HCT116 (cell line): ENCODE data around the gene ARRDC1. TPM values are rescaled to one million over a fixed set of nuclear protein-coding genes. Genes with fewer than 3 reads are reported as not detected.

Source experiments
- ATAC-seq: fragments of 200-7000 bp; cut with Tn5 transposase; 2 replicates; pipeline ENCODE4 v1.9.1; 2020; ENCODE audit warnings: mild to moderate bottlenecking, moderate library complexity
- BruUV-seq: library from RNA; stranded (reverse); fragments of 400-500 nt; replicated peaks from 2 replicates; lab custom pipeline; 2021; lab: Mats Ljungman, UMichigan
- CTCF ChIA-PET: fragments of 300-600 bp; sonication (Branson Sonifier 250); formaldehyde crosslinking; loops from one replicate; lab custom pipeline; 2021; ENCODE audit warnings: antibody characterized with exemption; lab: Charles Lee
- POLR2A ChIA-PET: fragments of 300-600, 350-600 bp; sonication (Branson Sonifier 250); formaldehyde crosslinking; loops from one replicate; lab custom pipeline; 2021; ENCODE audit warnings: antibody characterized with exemption; lab: Charles Lee
- RAD21 ChIA-PET, 2 experiments: fragments of 300-600 bp; sonication (Branson Sonifier 250); formaldehyde crosslinking; loops; one replicate each; lab custom pipeline; 2023; ENCODE audit warnings: low total read pairs in 2 of 2; ENCODE audit not compliant: uncharacterized antibody in 2 of 2, unreplicated experiment in 2 of 2, low non-redundant PET in 1 of 2; lab: Charles Lee
- DNase-seq: peaks from one replicate; pipeline ENCODE4 v3.0.0-alpha.2; 2010; ENCODE audit warnings: low read depth, low spot score
- H2AFZ ChIP-seq: fragments of 200-600 bp; shearing (Covaris generic), sonication (generic); 2 replicates; pipeline ENCODE4 v1.6.1; 2017; ENCODE audit warnings: low read depth, mixed run types, mixed read lengths, antibody characterized with exemption, low read length; ENCODE audit not compliant: poor library complexity, severe bottlenecking
- H3K27ac ChIP-seq: 2 replicates; pipeline ENCODE4 v1.5.1; 2012; ENCODE audit warnings: low read depth, low read length
- H3K27me3 ChIP-seq: fragments of 200-600 bp; sonication (generic); 2 replicates; pipeline ENCODE4 v1.6.1; 2016; ENCODE audit warnings: mixed run types, low read length, mixed read lengths; ENCODE audit not compliant: insufficient read depth
- H3K36me3 ChIP-seq, 2 experiments: fragments of 200-500 bp in 1 of 2; fragments of 200-600 bp in 1 of 2; sonication (Bioruptor generic) in 1 of 2; sonication (generic) in 1 of 2; 2 replicates each; pipeline versions ENCODE4 v1.5.1 to v1.6.1; 2014 to 2016; ENCODE audit warnings: low read length in 2 of 2, inconsistent platforms in 1 of 2, mixed read lengths in 1 of 2, mixed run types in 1 of 2; ENCODE audit not compliant: insufficient read depth in 2 of 2, control insufficient read depth in 1 of 2
- H3K4me1 ChIP-seq, 2 experiments: fragments of 200-600 bp in 1 of 2; sonication (generic) in 1 of 2; 2 replicates each; pipeline versions ENCODE4 v1.5.1 to v1.6.1; 2012 to 2017; ENCODE audit warnings: low read length in 2 of 2, inconsistent platforms in 1 of 2, mild to moderate bottlenecking in 1 of 2, mixed read lengths in 1 of 2, mixed run types in 1 of 2, moderate library complexity in 1 of 2; ENCODE audit not compliant: insufficient read depth in 2 of 2, control insufficient read depth in 1 of 2
- H3K4me2 ChIP-seq: fragments of 200-600 bp; sonication (generic); 2 replicates; pipeline ENCODE4 v1.6.1; 2017; ENCODE audit warnings: mixed run types, low read length, mixed read lengths
- H3K4me3 ChIP-seq, 2 experiments: fragments of 200-600 bp in 1 of 2; sonication (generic) in 1 of 2; replicated peaks in 1 of 2; 2 replicates each; pipeline ENCODE4 v1.5.1; 2011 to 2016; ENCODE audit warnings: low read length in 2 of 2, control low read depth in 1 of 2, low read depth in 1 of 2, mild to moderate bottlenecking in 1 of 2, mixed read lengths in 1 of 2, mixed run types in 1 of 2
- H3K79me2 ChIP-seq: fragments of 200-600 bp; sonication (generic); 2 replicates; pipeline ENCODE4 v1.6.1; 2017; ENCODE audit warnings: mild to moderate bottlenecking, mixed run types, low read length, moderate library complexity, mixed read lengths; ENCODE audit not compliant: insufficient read depth
- H3K9ac ChIP-seq: fragments of 200-600 bp; sonication (generic); 2 replicates; pipeline ENCODE4 v1.6.1; 2016; ENCODE audit warnings: low read length, mixed read lengths
- H3K9me2 ChIP-seq: fragments of 200-600 bp; sonication (generic), shearing (Covaris generic); 2 replicates; pipeline ENCODE4 v1.6.1; 2017; ENCODE audit warnings: mixed run types, mild to moderate bottlenecking, moderate library complexity; ENCODE audit not compliant: insufficient read depth
- H3K9me3 ChIP-seq, 2 experiments: fragments of 200-500 bp in 1 of 2; fragments of 200-600 bp in 1 of 2; sonication (Bioruptor generic) in 1 of 2; sonication (generic) in 1 of 2; 2 replicates each; pipeline ENCODE4 v1.6.1; 2014 to 2017; ENCODE audit warnings: low read length in 2 of 2, mixed read lengths in 2 of 2, inconsistent platforms in 1 of 2, low read depth in 1 of 2, mild to moderate bottlenecking in 1 of 2, mixed run types in 1 of 2, moderate library complexity in 1 of 2; ENCODE audit not compliant: control insufficient read depth in 1 of 2, insufficient read depth in 1 of 2
- H4K20me1 ChIP-seq: fragments of 200-600 bp; sonication (generic), shearing (Covaris generic); 2 replicates; pipeline ENCODE4 v1.6.1; 2017; ENCODE audit warnings: mixed run types, mild to moderate bottlenecking, moderate library complexity; ENCODE audit not compliant: insufficient read depth
- CEBPB ChIP-seq: IDR thresholded peaks from 2 replicates; pipeline ENCODE4 v1.6.1; 2012; ENCODE audit warnings: low read depth
- ELF1 ChIP-seq: IDR thresholded peaks from 2 replicates; pipeline ENCODE4 v1.6.1; 2012; ENCODE audit warnings: low read depth, borderline replicate concordance
- EZH2 ChIP-seq: fragments of 200-600 bp; sonication (generic); IDR thresholded peaks from 2 replicates; pipeline ENCODE4 v1.6.1; 2017; ENCODE audit warnings: antibody characterized with exemption, mixed run types
- JUND ChIP-seq: IDR thresholded peaks from 2 replicates; pipeline ENCODE4 v1.6.1; 2012
- RAD21 ChIP-seq: IDR thresholded peaks from 2 replicates; pipeline ENCODE4 v1.6.1; 2012; ENCODE audit warnings: low read depth, mild to moderate bottlenecking
- REST ChIP-seq: IDR thresholded peaks from 2 replicates; pipeline ENCODE4 v1.6.1; 2012; ENCODE audit warnings: low read depth
- TCF7L2 ChIP-seq: IDR thresholded peaks from 2 replicates; pipeline ENCODE4 v1.7.0; 2011; ENCODE audit warnings: borderline replicate concordance, inconsistent platforms; ENCODE audit not compliant: insufficient read depth, insufficient read length; ENCODE audit errors: extremely low read depth
- YY1 ChIP-seq: IDR thresholded peaks from 2 replicates; pipeline ENCODE4 v1.6.1; 2011; ENCODE audit warnings: low read length, low read depth, moderate library complexity, mild to moderate bottlenecking; ENCODE audit not compliant: insufficient replicate concordance; ENCODE audit errors: extremely low read depth
- intact Hi-C: fragments of 100-400 bp; cut with micrococcal nuclease; formaldehyde crosslinking; loops from 2 replicates; pipeline ENCODE4 v1.10.0; 2022
- total RNA-seq: library from RNA; stranded (reverse); gene quantifications from one replicate; pipeline ENCODE4 v1.2.1, GENCODE V29; 2021; ENCODE audit not compliant: unreplicated experiment

The ARRDC1 gene
- total RNA-seq, 1 experiment from 2014 or later = 82.8 TPM

- RAD21 ChIA-PET = no interaction called here
- Histone ChIP-seq H2AFZ (no peak overlapping the region), H3K9ac (no peak overlapping the region), H3K27me3 (no peaks in the 10 kb centered on the region), H3K9me3 (no peaks in the 10 kb centered on the region)
- POLR2A ChIA-PET = no interaction called here
- TF ChIP-seq YY1 = no peak
- TF ChIP-seq REST = no peak
- TF ChIP-seq TCF7L2 = no peak
- no peak for TF ChIP-seq RAD21
- no peak for TF ChIP-seq EZH2
- TF ChIP-seq CEBPB = no peak
- TF ChIP-seq JUND = no peak
- no peak for TF ChIP-seq ELF1
- TF ChIP-seq, all 23 proteins: peak for 0
- peaks cover 97% of the 10 kb centered on the region for H3K79me2 ChIP-seq
- H3K4me3 ChIP-seq = no peak overlapping the region
- intact Hi-C loops = no loop called here
- 0 out of 4 replicates have a peak, but pooled peaks cover 0 to 3% of the 10 kb centered on the region in 2 experiments for H3K36me3 ChIP-seq
- DNase-seq = no peak
- H3K4me2 ChIP-seq = no peak overlapping the region
- CTCF ChIA-PET = no interaction called here
- no peak overlapping the region for H3K27ac ChIP-seq
- no peaks in the 10 kb centered on the region for H3K9me2 ChIP-seq
- BruUV-seq = no TSS peak
- no peaks in the 10 kb centered on the region for H3K4me1 ChIP-seq
- peaks cover 3% of the 10 kb centered on the region; the same call in 1 of the 2 replicates for H4K20me1 ChIP-seq
- ATAC-seq = no peak
These were observed 53.3 kb downstream of the ARRDC1 start for GRCh38 chr9:137658781-137659180.
